DND-41 (cell line): ENCODE measurements around the gene ASCC2.

Source experiments
- ATAC-seq: fragments of 200-7000 bp; cut with Tn5 transposase; 3 replicates; pipeline ENCODE4 v1.9.1; 2021; ENCODE audit warnings: low read depth; ENCODE audit not compliant: insufficient read depth
- DNase-seq: peaks from one replicate; pipeline ENCODE4 v3.0.0-alpha.2; 2020
- H2AFZ ChIP-seq: 2 replicates; pipeline ENCODE4 v1.6.0; 2012; ENCODE audit warnings: low read depth, low read length
- H3K27ac ChIP-seq: 2 replicates; pipeline ENCODE4 v1.5.1; 2012; ENCODE audit warnings: low read length, inconsistent platforms
- H3K27me3 ChIP-seq: fragments of 200-600 bp; sonication (generic); 2 replicates; pipeline ENCODE4 v1.6.0; 2012; ENCODE audit warnings: low read length, mild to moderate bottlenecking, inconsistent platforms; ENCODE audit not compliant: insufficient read depth, poor library complexity
- H3K36me3 ChIP-seq: 2 replicates; pipeline ENCODE4 v1.5.1; 2012; ENCODE audit warnings: low read length, inconsistent platforms; ENCODE audit not compliant: insufficient read depth
- H3K4me1 ChIP-seq: 2 replicates; pipeline ENCODE4 v1.5.1; 2012; ENCODE audit warnings: mild to moderate bottlenecking, low read length; ENCODE audit not compliant: insufficient read depth
- H3K4me2 ChIP-seq: 2 replicates; pipeline ENCODE4 v1.6.0; 2012; ENCODE audit warnings: mild to moderate bottlenecking, moderate library complexity, low read length, inconsistent platforms; ENCODE audit not compliant: insufficient read depth
- H3K4me3 ChIP-seq, 2 experiments: fragments of 200-600 bp in 1 of 2; shearing (Covaris generic) in 1 of 2; 2 replicates each; pipeline ENCODE4 v1.5.1; 2012 to 2016; ENCODE audit warnings: inconsistent platforms in 2 of 2, low read length in 2 of 2, mild to moderate bottlenecking in 2 of 2, low read depth in 1 of 2, moderate library complexity in 1 of 2
- H3K79me2 ChIP-seq: 2 replicates; pipeline ENCODE4 v1.6.0; 2012; ENCODE audit warnings: low read length, inconsistent platforms; ENCODE audit not compliant: insufficient read depth
- H3K9ac ChIP-seq: 2 replicates; pipeline ENCODE4 v1.6.0; 2012; ENCODE audit warnings: low read depth, mild to moderate bottlenecking, inconsistent platforms, low read length, moderate library complexity
- H3K9me3 ChIP-seq: 2 replicates; pipeline ENCODE4 v1.5.1; 2012; ENCODE audit warnings: low read length, moderate library complexity, mild to moderate bottlenecking, inconsistent platforms; ENCODE audit not compliant: insufficient read depth, severe bottlenecking
- H4K20me1 ChIP-seq: 2 replicates; pipeline ENCODE4 v1.6.0; 2012; ENCODE audit warnings: low read length; ENCODE audit not compliant: insufficient read depth
- CTCF ChIP-seq: IDR thresholded peaks from 2 replicates; pipeline ENCODE4 v1.5.1; 2012; ENCODE audit warnings: borderline replicate concordance, low read length, moderate library complexity, mild to moderate bottlenecking; ENCODE audit not compliant: poor library complexity, severe bottlenecking; ENCODE audit errors: extremely low read depth
- EZH2 ChIP-seq: IDR thresholded peaks from 3 replicates; pipeline ENCODE4 v1.6.1; 2012; ENCODE audit warnings: borderline replicate concordance, low read depth, mild to moderate bottlenecking, moderate library complexity, low read length, inconsistent platforms; ENCODE audit not compliant: severe bottlenecking

The ASCC2 gene

GRCh38 chr22:29739346-29739875 is 98.7 kb downstream of the ASCC2 start:
- TF ChIP-seq EZH2 (no peak), CTCF (no peak)
- Histone ChIP-seq H3K79me2 (no peaks in the 10 kb centered on the region), H2AFZ (no peak overlapping the region), H3K4me3 (no peak overlapping the region), H3K36me3 (peaks cover 28% of the 10 kb centered on the region), H4K20me1 (no peaks in the 10 kb centered on the region; the same call in none of the 2 replicates), H3K27ac (no peak overlapping the region), H3K4me1 (no peaks in the 10 kb centered on the region), H3K9me3 (no peaks in the 10 kb centered on the region), H3K4me2 (no peak overlapping the region), H3K27me3 (no peaks in the 10 kb centered on the region), H3K9ac (no peak overlapping the region)
- DNase-seq (no peak), ATAC-seq (no peak)
